IMR-90 (cell line): ENCODE data around the gene TPO.

Experiments
- BHLHE40 ChIP-seq: fragments of 150-350 bp; IDR thresholded peaks from 2 replicates; pipeline ENCODE4 v1.6.1; 2016; ENCODE audit warnings: mild to moderate bottlenecking, low read depth, low read length
- CTCF ChIP-seq: conservative IDR thresholded peaks from 2 replicates; pipeline ENCODE4 v1.5.1; 2012; ENCODE audit warnings: mild to moderate bottlenecking, low read depth, low read length, improper control_type of control experiment
- MXI1 ChIP-seq: IDR thresholded peaks from 2 replicates; pipeline ENCODE4 v1.6.1; 2012; ENCODE audit warnings: low read depth, mild to moderate bottlenecking, low read length, moderate library complexity, borderline replicate concordance
- POLR2A ChIP-seq: IDR thresholded peaks from 2 replicates; pipeline ENCODE4 v1.6.1; 2012; ENCODE audit warnings: mild to moderate bottlenecking, low read depth, low read length
- RAD21 ChIP-seq: IDR thresholded peaks from 2 replicates; pipeline ENCODE4 v1.6.1; 2012; ENCODE audit warnings: low read length, improper control_type of control experiment
- RCOR1 ChIP-seq: IDR thresholded peaks from 2 replicates; pipeline ENCODE4 v1.6.1; 2012; ENCODE audit warnings: mild to moderate bottlenecking, low read length, improper control_type of control experiment; ENCODE audit not compliant: insufficient replicate concordance
- RFX5 ChIP-seq: IDR thresholded peaks from 2 replicates; pipeline ENCODE4 v1.8.0; 2012; ENCODE audit warnings: low read depth, mild to moderate bottlenecking, low read length, moderate library complexity
- SMC3 ChIP-seq: fragments of 150-350 bp; IDR thresholded peaks from 2 replicates; pipeline ENCODE4 v1.6.1; 2016; ENCODE audit warnings: low read depth, mild to moderate bottlenecking, antibody characterized with exemption, low read length, moderate library complexity
- TF ChIP-seq, protein P1 (sequence below): fragments of 150-350 bp; IDR thresholded peaks from 2 replicates; pipeline ENCODE4 v1.6.1; 2017; ENCODE audit warnings: mild to moderate bottlenecking, antibody characterized with exemption, low read length, low read depth

DNA sequence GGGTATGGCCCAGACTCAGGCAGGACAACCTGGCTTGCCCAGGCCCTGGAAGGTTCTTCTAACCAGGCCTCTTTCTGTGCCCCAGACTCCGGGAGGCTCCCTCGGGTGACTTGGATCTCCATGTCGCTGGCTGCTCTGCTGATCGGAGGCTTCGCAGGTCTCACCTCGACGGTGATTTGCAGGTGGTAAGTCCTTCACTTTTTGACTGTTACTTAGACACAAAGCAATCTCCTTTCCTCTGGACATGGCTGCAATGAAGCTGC, 103.5 kb downstream of the TPO start:
- no peak for TF ChIP-seq RAD21
- TF ChIP-seq MXI1: no peak
- no peak for TF ChIP-seq POLR2A
- TF ChIP-seq CTCF: no peak
- no peak for TF ChIP-seq BHLHE40
- TF ChIP-seq, protein P1, sequence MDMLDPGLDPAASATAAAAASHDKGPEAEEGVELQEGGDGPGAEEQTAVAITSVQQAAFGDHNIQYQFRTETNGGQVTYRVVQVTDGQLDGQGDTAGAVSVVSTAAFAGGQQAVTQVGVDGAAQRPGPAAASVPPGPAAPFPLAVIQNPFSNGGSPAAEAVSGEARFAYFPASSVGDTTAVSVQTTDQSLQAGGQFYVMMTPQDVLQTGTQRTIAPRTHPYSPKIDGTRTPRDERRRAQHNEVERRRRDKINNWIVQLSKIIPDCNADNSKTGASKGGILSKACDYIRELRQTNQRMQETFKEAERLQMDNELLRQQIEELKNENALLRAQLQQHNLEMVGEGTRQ: no peak
- no peak for TF ChIP-seq RCOR1
- TF ChIP-seq RFX5: no peak
- TF ChIP-seq SMC3: no peak
